Fibroblast of villous mesenchyme (primary cell): ENCODE results near the gene NRAS. TPM values are rescaled to one million over a fixed set of nuclear protein-coding genes. Genes with fewer than 3 reads are reported as not detected.

Experiments used
- DNase-seq: peaks from one replicate; pipeline ENCODE4 v3.0.0-alpha.2; 2010; ENCODE audit warnings: low read depth
- H3K4me3 ChIP-seq: 2 replicates; pipeline ENCODE4 v1.5.1; 2011; ENCODE audit warnings: low read depth, mild to moderate bottlenecking, low read length
- CTCF ChIP-seq: IDR thresholded peaks from 2 replicates; pipeline ENCODE4 v1.5.1; 2012; ENCODE audit warnings: low read depth, mild to moderate bottlenecking, low read length; ENCODE audit not compliant: insufficient read depth
- total RNA-seq: library from RNA; depleted of rRNA; stranded (reverse); fragments of >200 nt; gene quantifications from 2 replicates; pipeline ENCODE4 v1.2.3, GENCODE V29; 2012

Gene NRAS
- total RNA-seq, 1 donor = 86.8 TPM

- DNase-seq = no peak
- no peak overlapping the region for H3K4me3 ChIP-seq
Measured at GRCh38 chr1:114691061-114691460, 25.5 kb downstream of the NRAS start.

GRCh38 chr1:114690148-114690547, 26.4 kb downstream of the NRAS start:
- DNase-seq = no peak
- no peak for TF ChIP-seq CTCF
- no peak overlapping the region for H3K4me3 ChIP-seq

More at GRCh38 chr1:114691061-114691460, 25.5 kb downstream of the NRAS start:
- no peak for TF ChIP-seq CTCF

GRCh38 chr1:114688526-114688925, 28.0 kb downstream of the NRAS start:
- no peak for TF ChIP-seq CTCF
- no peak for DNase-seq
- H3K4me3 ChIP-seq = no peak overlapping the region

- no peak for DNase-seq
- TF ChIP-seq CTCF = no peak
- H3K4me3 ChIP-seq = no peak overlapping the region
Measured at GRCh38 chr1:114685851-114686250, 30.7 kb downstream of the NRAS start.

- DNase-seq = no peak
- H3K4me3 ChIP-seq = no peak overlapping the region
- TF ChIP-seq CTCF = no peak
Measured at GRCh38 chr1:114677691-114678090, 38.9 kb downstream of the NRAS start.

- TF ChIP-seq CTCF = no peak
- H3K4me3 ChIP-seq = no peak overlapping the region
- no peak for DNase-seq
Measured at GRCh38 chr1:114676115-114676514, 40.5 kb downstream of the NRAS start.

- no peak for TF ChIP-seq CTCF
- DNase-seq = no peak
- H3K4me3 ChIP-seq = no peak overlapping the region
Measured at GRCh38 chr1:114671939-114672275, 44.7 kb downstream of the NRAS start.
